GM12892 (cell line): ENCODE data around the gene JMJD8.

Experiments used
- POLR2A ChIP-seq: IDR thresholded peaks from 2 replicates; pipeline ENCODE4 v1.6.1; 2011; ENCODE audit warnings: low read depth, low read length, control low read depth
- POLR2AphosphoS5 ChIP-seq: IDR thresholded peaks from 2 replicates; pipeline ENCODE4 v1.6.1; 2011; ENCODE audit warnings: low read depth, low read length, control low read depth
- TAF1 ChIP-seq: IDR thresholded peaks from 2 replicates; pipeline ENCODE4 v1.6.1; 2011; ENCODE audit warnings: low read depth, mild to moderate bottlenecking, control low read depth, low read length, borderline replicate concordance

DNA sequence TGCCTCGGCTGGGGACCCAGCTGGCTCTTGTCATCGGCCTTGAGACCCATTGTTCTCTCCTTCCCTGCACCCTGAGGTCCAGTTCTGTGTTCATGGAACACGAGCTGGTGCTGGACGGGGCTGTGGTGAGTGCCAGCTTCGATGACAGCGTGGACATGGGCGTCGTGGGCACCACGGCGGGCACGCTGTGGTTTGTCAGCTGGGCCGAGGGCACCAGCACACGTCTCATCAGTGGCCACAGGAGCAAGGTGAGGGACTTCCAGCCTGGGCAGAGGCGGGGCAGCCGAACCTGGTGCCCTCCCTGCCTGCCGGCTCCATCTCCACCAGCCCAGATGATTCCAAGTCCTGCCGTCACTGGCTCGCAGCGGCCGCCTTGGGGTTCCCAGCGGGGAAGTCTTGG, 21.5 kb downstream of the JMJD8 start:
- TF ChIP-seq POLR2A (no peak), POLR2AphosphoS5 (no peak), TAF1 (no peak)
